GM10847 (cell line): ENCODE results near the gene GNG7.

Source experiments
- POLR2A ChIP-seq: IDR thresholded peaks from 2 replicates; pipeline ENCODE4 v1.6.1; 2011; ENCODE audit not compliant: insufficient read length; ENCODE audit errors: extremely low read depth

The GNG7 gene

DNA sequence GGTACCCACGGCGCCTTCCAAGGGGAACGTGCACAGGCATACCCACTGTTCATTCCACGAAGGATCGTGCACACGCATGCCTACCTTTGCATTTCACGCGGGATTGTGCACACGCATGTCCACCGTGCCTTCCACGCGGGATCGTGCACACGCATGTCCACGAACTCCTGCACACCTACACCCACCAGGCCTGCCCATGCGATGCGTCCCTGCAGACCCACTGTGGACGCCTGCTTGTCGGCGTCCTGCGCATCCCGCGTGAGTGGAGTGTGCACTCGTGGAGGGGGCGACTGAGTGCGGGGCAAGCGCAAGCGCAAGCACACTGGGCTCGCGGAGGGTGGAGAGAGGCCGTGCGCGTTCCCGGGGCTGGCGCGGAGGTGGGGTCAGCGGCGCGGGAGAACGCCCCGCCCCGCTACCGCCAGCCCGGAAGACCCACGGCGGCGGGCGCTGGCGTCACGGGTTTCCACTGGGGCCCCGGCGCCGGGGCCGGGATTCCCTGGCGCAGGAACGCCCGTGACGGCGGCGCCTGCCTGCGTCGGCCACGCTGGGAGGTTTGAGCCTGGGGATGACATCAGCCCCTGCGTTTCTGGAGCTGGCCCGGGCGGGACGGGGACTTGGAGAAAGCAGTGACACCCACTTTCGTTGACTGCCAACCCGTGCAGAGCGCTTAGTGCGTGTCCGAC lies 207.9 kb downstream of the GNG7 start:
- no peak for TF ChIP-seq POLR2A

DNA sequence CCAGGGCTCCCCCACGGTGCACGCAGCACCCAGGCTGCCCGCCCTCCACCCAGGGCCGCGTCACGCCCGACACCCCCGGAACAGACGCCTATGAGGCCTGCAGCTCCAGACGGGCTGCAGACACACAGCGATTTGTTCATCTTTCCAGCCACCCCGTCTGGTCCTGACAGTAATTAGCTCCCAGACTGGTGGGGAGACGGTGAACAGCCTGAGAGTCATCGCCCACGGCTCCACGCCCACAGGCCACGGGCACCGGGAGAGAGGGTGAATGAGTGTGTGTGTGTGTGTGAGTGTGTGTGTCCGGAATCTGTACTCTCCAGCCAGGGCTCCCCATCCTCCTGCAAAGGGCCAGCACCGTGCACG lies 208.4 kb downstream of the GNG7 start:
- no peak for TF ChIP-seq POLR2A

DNA sequence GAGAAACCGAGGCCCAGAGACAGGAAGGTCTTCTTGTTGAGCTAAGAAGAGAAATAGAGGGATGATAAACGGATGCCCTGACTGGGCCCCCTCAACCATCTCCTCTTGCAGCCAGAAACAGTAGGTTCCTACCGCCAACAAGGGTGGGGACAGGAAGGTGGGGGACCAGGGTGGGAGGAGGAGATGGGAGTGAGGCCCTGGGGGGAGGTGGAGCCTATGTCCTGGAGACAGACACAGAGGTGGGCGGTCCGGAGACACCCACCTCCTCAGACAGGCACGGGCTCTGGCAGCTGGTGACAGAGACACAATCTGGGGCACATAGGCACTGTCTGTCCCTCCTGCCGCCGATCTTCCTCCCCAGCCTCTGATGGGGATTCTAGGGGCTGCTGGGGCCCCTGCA lies 209.6 kb downstream of the GNG7 start:
- no peak for TF ChIP-seq POLR2A

DNA sequence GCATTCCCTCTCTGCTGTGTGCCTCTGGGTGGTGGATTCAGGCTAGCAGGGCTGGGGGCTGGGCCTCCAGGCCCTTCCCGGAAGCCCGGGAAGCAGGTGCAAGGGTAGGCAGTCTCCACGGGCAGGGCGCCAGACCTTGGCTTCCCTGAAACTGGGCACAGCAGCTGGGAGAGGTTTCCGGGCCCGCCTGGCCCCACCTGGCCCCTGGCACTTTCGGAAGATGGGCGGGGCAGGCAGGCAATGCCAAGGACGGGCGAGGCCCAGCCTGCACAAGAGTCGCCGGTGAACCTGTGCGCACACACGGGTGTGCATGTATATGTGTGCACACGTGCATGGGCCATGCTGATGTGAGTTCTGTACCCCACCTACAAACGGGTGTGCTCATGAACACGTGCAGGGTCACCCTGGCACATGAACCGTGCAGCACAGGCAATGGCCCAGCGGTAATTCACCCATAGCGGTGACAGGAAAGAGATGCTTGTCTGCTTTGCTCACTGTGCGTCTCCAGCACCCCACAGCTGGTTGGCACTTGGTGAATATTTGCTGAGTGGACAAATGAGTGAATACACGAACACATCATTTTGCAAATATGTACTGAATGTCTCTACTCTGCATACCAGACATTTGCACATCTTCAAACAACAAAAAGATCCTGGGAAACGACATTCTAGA lies 211.2 kb downstream of the GNG7 start:
- TF ChIP-seq POLR2A, result no peak

DNA sequence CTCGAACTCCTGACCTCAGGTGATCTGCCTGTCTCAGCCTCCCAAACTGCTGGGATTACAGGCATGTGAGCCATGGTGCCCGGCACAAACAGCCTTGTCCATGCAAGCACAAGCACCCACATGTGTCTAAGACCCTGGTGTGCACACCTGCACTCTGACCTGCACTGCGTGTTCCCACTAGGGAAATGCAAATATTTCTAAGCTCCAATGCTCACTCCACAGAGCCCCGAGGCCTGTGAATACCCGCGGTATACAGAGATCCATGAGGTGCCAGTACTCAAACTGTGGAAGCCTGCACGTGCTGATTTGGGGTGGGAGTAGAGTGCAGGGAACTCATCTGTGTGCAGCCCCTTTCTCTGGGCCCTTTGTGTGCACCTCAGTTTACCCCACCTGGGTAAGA lies 211.8 kb downstream of the GNG7 start:
- TF ChIP-seq POLR2A, result no peak

DNA sequence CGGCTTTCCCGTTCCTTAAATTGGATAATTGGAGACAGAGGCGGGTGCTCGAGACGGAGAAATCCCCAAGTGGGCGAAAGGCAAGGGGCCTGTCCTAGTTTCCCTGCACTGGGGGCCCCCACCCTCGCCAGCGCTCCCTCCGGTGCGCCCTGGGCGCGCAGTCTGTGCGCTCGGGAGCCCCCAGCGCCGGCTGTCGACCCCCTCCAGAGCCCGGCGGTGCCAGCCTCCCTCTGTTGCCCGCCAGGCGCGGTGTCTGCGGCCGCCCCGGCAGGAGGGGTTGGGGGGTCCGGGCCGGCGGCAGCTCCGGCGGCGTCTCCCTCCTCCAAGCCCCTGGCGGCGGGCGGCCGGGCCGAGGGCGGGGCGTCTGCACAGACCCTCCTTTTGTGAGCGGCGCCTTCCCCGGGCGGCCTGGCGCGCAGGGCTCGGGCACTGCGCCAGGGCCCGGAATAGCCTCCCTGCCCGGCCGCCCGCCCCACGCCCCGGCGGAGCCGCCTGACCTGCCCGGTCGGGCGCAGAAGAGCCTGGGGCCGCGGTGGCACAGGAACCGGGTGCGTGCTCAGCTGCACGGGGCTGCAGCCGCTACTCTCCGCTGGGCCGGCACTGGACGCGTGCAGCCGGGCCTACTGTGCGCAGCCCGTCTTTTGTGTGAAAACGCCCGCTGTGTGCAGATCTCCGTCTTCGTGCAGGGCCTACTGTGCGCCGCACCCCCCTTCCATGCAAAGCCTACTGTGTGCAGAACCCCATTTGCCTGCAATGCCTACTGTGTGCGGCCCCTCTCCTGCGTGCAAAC lies 213.4 kb downstream of the GNG7 start:
- TF ChIP-seq POLR2A, result no peak

DNA sequence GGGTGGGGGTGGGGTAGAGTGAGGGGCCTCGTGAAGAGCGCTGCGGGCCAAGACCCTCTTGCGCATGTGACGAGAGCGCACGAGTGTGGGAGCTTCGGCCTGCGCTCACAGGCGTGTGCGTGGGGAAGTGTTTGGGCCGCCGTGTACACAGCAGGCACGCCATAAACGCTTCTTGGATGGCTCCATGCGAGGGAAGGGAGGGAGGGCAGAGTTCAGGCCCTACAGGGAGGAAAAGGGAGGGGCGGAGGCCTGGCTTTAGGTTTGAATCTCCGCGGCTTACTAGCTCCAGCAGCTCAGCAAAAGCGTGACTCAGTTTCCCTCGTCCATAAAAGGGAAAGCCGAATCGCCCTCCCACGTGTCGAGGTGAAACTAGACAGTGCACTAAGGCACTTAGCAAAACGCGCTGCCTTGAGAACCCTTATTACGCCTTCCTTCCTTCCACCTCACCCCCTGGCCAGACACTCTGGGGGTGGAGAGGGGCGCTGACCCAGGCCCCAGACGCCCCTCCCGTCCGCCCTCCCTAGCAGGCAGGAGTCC lies 214.0 kb downstream of the GNG7 start:
- no peak for TF ChIP-seq POLR2A

DNA sequence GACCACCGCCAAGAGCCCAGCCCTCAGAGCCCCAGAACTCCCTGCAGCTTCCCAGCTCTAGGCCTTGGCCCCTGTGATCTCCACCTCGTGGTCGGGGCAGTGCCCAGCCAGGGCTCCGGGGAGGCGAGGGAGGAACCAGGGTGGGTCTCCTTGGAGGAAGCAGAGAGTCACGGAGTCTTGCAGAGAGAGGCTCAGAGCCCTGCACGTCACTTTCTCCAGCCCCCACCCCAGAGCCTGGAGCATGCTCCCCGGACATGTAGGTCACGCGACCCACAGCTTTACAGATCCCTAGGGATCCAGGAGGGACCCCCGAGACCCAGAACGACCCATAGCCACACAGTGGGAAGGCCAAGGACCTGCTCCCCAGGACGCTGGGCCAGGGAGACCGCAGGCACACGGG lies 214.7 kb downstream of the GNG7 start:
- TF ChIP-seq POLR2A, result no peak

DNA sequence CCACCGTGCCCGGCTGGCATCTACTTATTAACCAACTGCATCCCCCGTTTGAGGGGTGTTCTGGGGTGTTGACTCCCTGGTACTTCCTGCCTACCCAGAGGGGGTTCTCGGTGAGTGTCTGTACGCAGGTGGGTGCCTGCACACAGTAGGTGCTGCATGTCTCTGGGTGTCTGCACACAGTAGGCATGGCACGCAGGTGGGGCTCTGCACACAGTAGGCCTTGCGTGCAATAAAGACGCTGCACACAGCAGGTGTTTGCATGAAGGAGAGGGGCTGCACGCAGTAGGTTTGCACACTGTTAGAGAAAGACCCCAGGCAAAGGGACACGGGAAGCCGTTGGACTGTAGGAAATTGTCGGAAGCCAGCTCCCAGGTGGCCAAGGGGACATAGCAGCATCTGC lies 215.4 kb downstream of the GNG7 start:
- no peak for TF ChIP-seq POLR2A

DNA sequence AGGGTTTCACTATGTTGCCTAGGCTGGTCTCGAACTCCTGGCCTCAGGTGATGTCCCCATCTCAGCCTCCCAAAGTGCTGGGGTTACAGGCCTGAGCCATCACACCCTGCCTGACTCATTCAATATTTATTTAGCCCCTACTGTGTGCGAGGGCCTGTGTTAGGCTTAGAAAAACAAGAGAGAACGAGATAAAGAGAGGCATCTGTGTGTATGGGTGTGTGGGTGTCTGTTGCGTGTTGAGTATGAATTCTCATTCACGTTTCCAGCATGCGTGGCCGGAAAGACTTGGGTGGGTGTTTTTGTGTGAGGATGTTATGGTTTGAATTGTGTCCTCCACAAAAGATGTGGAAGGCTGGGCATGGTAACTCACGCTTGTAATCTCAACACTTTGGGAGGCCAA lies 217.1 kb downstream of the GNG7 start:
- no peak for TF ChIP-seq POLR2A

DNA sequence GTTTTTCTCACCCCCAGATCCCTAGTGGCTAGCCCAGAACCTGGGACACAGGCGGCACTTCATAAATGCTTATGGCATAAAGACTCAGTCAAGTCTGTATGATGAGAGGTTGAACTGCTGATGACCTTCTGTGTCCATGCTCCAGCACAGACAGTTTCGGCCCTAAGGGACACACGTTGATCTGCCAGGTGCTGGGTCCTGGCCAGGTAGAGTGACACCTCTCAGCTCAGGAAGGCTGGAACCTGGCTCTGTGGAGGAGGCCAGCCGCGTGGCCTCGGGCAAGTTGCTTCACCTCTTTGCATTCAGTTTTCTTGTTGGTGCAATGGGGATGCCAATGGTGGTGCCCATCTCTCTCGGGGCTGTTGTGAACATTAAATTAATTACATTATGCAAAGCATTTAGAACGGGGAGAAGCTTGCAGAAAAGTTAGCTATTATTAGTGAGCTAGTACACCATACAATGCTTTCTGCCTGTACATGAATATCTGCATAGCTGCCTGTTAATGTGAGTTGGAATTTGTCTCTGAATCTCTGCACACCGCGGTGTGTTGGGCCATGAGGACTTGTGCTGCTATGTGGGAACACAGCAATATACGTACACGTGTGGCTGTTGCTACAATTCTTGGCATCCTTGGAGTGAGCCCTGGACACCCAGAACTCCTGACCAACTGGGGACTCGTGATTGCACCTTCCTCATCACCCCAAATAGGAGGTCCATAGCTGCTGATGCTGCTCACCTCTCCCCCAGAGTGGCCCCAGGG lies 218.1 kb downstream of the GNG7 start:
- no peak for TF ChIP-seq POLR2A

DNA sequence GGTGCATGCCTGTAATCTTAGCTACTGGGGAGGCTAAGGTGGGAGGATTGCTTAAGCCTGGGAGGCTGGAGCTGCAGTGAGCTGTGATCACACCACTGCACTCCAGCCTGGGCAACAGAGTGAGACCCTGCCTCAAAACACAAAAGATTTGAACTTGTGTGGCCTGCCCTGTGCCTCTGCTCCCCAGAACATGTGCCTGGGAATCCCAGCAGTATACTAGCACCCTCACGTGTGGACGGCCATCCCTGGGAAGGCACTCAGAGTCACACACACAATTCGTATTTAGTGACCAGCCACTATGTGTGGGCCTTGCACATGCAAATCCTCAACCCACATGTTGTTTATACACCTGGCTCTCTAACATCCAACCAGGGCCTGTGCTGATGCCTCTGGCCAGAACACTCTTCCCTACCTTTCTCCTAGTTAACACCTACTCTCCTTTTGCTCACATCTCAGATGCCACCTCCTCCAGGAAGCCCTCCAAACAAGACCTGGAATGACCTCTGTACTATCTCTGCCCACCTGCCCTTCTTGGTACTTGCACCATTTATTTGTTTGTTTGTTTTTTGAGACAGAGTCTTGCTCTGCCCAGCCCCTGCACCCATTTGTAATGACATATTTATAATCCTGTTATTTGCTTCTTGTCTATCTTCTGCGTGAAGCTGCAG lies 218.9 kb downstream of the GNG7 start:
- no peak for TF ChIP-seq POLR2A

DNA sequence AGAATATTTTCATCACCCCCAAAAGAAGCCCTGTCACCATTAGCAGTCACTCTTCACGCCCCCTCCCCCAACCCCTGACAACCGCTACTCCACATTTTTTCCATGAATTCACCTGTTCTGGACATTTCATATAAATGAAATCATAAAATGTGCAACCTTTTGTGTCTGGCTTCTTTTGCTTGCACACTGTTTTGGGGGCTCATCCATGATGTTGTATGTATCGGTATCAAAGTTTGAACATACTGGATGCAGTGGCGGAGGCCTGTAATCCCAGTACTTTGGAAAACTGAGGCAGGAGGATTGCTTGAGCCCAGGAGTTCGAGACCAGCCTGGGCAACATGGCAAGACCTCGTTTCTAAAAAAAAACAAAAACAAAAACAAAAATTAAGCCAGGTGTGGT lies 219.4 kb downstream of the GNG7 start:
- no peak for TF ChIP-seq POLR2A

DNA sequence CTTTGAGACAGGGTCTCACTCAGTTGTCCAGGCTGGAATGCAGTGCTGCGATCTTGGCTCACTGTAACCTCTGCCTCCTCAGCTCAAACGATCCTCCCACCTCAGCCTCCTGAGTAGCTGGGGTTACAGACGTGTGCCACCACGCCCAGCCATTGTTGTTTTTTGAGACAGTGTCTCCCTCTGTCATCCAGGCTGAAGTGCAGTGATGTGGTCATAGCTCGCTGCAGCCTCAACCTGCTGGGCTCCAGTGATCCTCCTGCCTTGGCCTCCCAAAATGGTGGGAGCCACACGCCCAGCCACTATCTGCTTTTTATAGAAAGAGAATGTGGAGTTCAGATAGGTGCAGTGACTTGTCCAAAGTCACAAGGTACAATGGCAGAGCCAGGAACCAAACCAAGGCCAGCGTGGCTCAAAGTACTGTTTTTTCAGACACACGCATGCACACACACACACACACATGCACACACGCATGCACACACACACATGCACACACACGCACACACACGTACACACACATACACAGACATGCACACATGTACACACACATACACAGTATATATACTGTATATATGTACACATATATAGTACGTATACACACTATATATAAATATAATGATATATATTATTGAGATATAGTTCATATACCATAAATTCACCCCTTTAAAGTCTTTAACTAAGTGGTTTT lies 220.0 kb downstream of the GNG7 start:
- TF ChIP-seq POLR2A, result no peak
